H1 (cell line): Measurements from ENCODE around the gene CLVS2. TPM values are rescaled to one million over a fixed set of nuclear protein-coding genes. Genes with fewer than 3 reads are reported as not detected.

ENCODE experiments used
- CTCF ChIA-PET: fragments of 300-600 bp; sonication (Branson Sonifier 250); formaldehyde crosslinking; loops from one replicate; lab custom pipeline; 2021; ENCODE audit not compliant: partially characterized antibody; lab: Charles Lee
- POLR2A ChIA-PET: fragments of 300-600 bp; sonication (Branson Sonifier 250); formaldehyde crosslinking; loops from one replicate; lab custom pipeline; 2021; ENCODE audit warnings: inconsistent platforms; ENCODE audit not compliant: partially characterized antibody; lab: Charles Lee
- DNase-seq, 2 experiments: peaks; one replicate each; pipeline versions ENCODE4 v3.0.0 to v3.0.0-alpha.2; 2010 to 2022; ENCODE audit warnings: low spot score in 2 of 2, low read depth in 1 of 2, mixed read lengths in 1 of 2
- FAIRE-seq: peaks from 2 replicates; lab custom pipeline; 2011; peaks lifted over from hg19 to GRCh38; lab: Jason Lieb, UNC
- H2AFZ ChIP-seq: 2 replicates; pipeline ENCODE4 v1.8.1; 2012; ENCODE audit warnings: low read length, inconsistent platforms
- H2AK5ac ChIP-seq: 2 replicates; pipeline ENCODE4 v1.6.1; 2013; ENCODE audit warnings: low read depth, low read length
- H2BK120ac ChIP-seq: replicated peaks from 2 replicates; pipeline ENCODE3; 2013; ENCODE audit warnings: low read depth, low read length, inconsistent platforms
- H2BK12ac ChIP-seq: 2 replicates; pipeline ENCODE4 v1.6.1; 2013; ENCODE audit warnings: low read depth, low read length
- H2BK15ac ChIP-seq: 2 replicates; pipeline ENCODE4 v1.6.1; 2013; ENCODE audit warnings: low read length
- H2BK20ac ChIP-seq: 2 replicates; pipeline ENCODE4 v1.6.1; 2013; ENCODE audit warnings: low read length
- H2BK5ac ChIP-seq: 2 replicates; pipeline ENCODE4 v1.6.1; 2013; ENCODE audit warnings: low read depth, low read length
- H3K14ac ChIP-seq: 2 replicates; pipeline ENCODE4 v1.6.1; 2013; ENCODE audit warnings: inconsistent platforms; ENCODE audit not compliant: insufficient read length
- H3K18ac ChIP-seq: 2 replicates; pipeline ENCODE4 v1.6.1; 2013; ENCODE audit warnings: low read length; ENCODE audit errors: extremely low read depth
- H3K23ac ChIP-seq: 2 replicates; pipeline ENCODE4 v1.6.1; 2013; ENCODE audit warnings: inconsistent platforms; ENCODE audit not compliant: insufficient read length
- H3K23me2 ChIP-seq: 2 replicates; pipeline ENCODE4 v1.6.1; 2013; ENCODE audit warnings: low read depth, low read length
- H3K27ac ChIP-seq: 2 replicates; pipeline ENCODE4 v1.6.1; 2011; ENCODE audit warnings: low read depth, low read length, inconsistent platforms
- H3K27me3 ChIP-seq, 4 experiments: replicated peaks in 1 of 4; 1 replicate in 1 of 4; 2 replicates in 3 of 4; pipeline versions ENCODE4 v1.6.1 to v1.8.1; 2011 to 2013; ENCODE audit warnings: low read length in 3 of 4, mild to moderate bottlenecking in 3 of 4, inconsistent platforms in 2 of 4, mixed read lengths in 2 of 4, moderate library complexity in 1 of 4; ENCODE audit not compliant: control insufficient read depth in 3 of 4, insufficient read depth in 3 of 4; ENCODE audit errors: extremely low read depth in 1 of 4
- H3K36me3 ChIP-seq, 4 experiments: 2 replicates each; pipeline versions ENCODE4 v1.6.1 to v1.8.1; 2011 to 2013; ENCODE audit warnings: mild to moderate bottlenecking in 4 of 4, low read length in 3 of 4, moderate library complexity in 2 of 4, control low read depth in 1 of 4, inconsistent platforms in 1 of 4; ENCODE audit not compliant: insufficient read depth in 4 of 4, control insufficient read depth in 2 of 4
- H3K4ac ChIP-seq: replicated peaks from 2 replicates; pipeline ENCODE3; 2013; ENCODE audit warnings: low read length, low read depth, mixed read lengths, inconsistent platforms; ENCODE audit not compliant: insufficient read length
- H3K4me1 ChIP-seq, 4 experiments: replicated peaks in 1 of 4; 1 replicate in 1 of 4; 2 replicates in 3 of 4; pipeline versions ENCODE4 v1.6.1 to v1.8.1; 2011 to 2013; ENCODE audit warnings: low read length in 3 of 4, inconsistent platforms in 2 of 4, mixed read lengths in 1 of 4; ENCODE audit not compliant: insufficient read depth in 4 of 4, control insufficient read depth in 3 of 4
- H3K4me2 ChIP-seq, 2 experiments: 2 replicates each; pipeline versions ENCODE4 v1.6.1 to v1.8.1; 2011 to 2013; ENCODE audit warnings: low read depth in 2 of 2, low read length in 2 of 2, control low read depth in 1 of 2, inconsistent platforms in 1 of 2, mild to moderate bottlenecking in 1 of 2; ENCODE audit not compliant: insufficient read depth in 1 of 2
- H3K4me3 ChIP-seq, 4 experiments: fragments of 200-600, 300-600 bp in 1 of 4; sonication (generic), shearing (Covaris generic), sonication (Bioruptor Twin) in 1 of 4; 2 replicates each; pipeline versions ENCODE4 v1.5.1 to v1.8.1; 2011 to 2016; ENCODE audit warnings: low read length in 4 of 4, low read depth in 3 of 4, control low read depth in 2 of 4, inconsistent platforms in 2 of 4, mild to moderate bottlenecking in 2 of 4, mixed read lengths in 1 of 4, moderate library complexity in 1 of 4; ENCODE audit not compliant: insufficient read depth in 2 of 4; ENCODE audit errors: extremely low read depth in 1 of 4
- H3K56ac ChIP-seq: replicated peaks from 2 replicates; pipeline ENCODE3; 2013; ENCODE audit warnings: low read depth, mild to moderate bottlenecking, mixed read lengths, low read length, inconsistent platforms; ENCODE audit not compliant: insufficient read length
- H3K79me1 ChIP-seq: 2 replicates; pipeline ENCODE4 v1.6.1; 2013; ENCODE audit warnings: low read depth, low read length, control low read depth
- H3K79me2 ChIP-seq, 2 experiments: 2 replicates each; pipeline versions ENCODE4 v1.6.1 to v1.8.1; 2012 to 2013; ENCODE audit warnings: low read length in 2 of 2, mild to moderate bottlenecking in 2 of 2, inconsistent platforms in 1 of 2; ENCODE audit not compliant: insufficient read depth in 2 of 2, control insufficient read depth in 1 of 2
- H3K9ac ChIP-seq, 4 experiments: replicated peaks in 1 of 4; 1 replicate in 1 of 4; 2 replicates in 3 of 4; pipeline versions ENCODE4 v1.6.1 to v1.8.1; 2011 to 2013; ENCODE audit warnings: low read depth in 3 of 4, low read length in 3 of 4, control low read depth in 2 of 4, mild to moderate bottlenecking in 2 of 4, moderate library complexity in 2 of 4, inconsistent platforms in 1 of 4; ENCODE audit errors: extremely low read depth in 1 of 4
- H3K9me3 ChIP-seq, 2 experiments: 2 replicates each; pipeline versions ENCODE4 v1.6.1 to v1.8.1; 2012 to 2013; ENCODE audit warnings: mild to moderate bottlenecking in 2 of 2, moderate library complexity in 2 of 2, control low read depth in 1 of 2, inconsistent platforms in 1 of 2, low read depth in 1 of 2, low read length in 1 of 2, mixed read lengths in 1 of 2; ENCODE audit not compliant: insufficient read depth in 2 of 2
- H4K20me1 ChIP-seq, 2 experiments: replicated peaks in 1 of 2; 2 replicates each; pipeline versions ENCODE3 to v1.8.1; 2011 to 2013; ENCODE audit warnings: inconsistent platforms in 2 of 2, low read length in 2 of 2, mild to moderate bottlenecking in 1 of 2; ENCODE audit not compliant: insufficient read depth in 2 of 2, control insufficient read depth in 1 of 2
- H4K5ac ChIP-seq: 2 replicates; pipeline ENCODE4 v1.6.1; 2013; ENCODE audit warnings: low read length, low read depth, mixed read lengths, inconsistent platforms; ENCODE audit not compliant: insufficient read length
- H4K8ac ChIP-seq: 2 replicates; pipeline ENCODE4 v1.8.0; 2013; ENCODE audit warnings: mild to moderate bottlenecking, moderate library complexity, low read length, inconsistent platforms; ENCODE audit not compliant: insufficient read depth; ENCODE audit errors: extremely low read depth
- H4K91ac ChIP-seq: replicated peaks from 2 replicates; pipeline ENCODE3; 2013; ENCODE audit warnings: low read length, mixed read lengths, inconsistent platforms; ENCODE audit not compliant: insufficient read length
- BCL11A ChIP-seq, 2 experiments: IDR thresholded peaks; one replicate each; pipeline ENCODE4 v1.6.1; 2011; ENCODE audit warnings: low read depth in 2 of 2, low read length in 2 of 2, mild to moderate bottlenecking in 2 of 2
- CEBPB ChIP-seq: IDR thresholded peaks from 2 replicates; pipeline ENCODE4 v1.6.1; 2012; ENCODE audit warnings: low read depth, low read length
- E2F6 ChIP-seq: IDR thresholded peaks from 2 replicates; pipeline ENCODE4 v1.6.1; 2012; ENCODE audit warnings: inconsistent platforms
- FOSL1 ChIP-seq: IDR thresholded peaks from 2 replicates; pipeline ENCODE4 v1.6.1; 2011; ENCODE audit warnings: mild to moderate bottlenecking, low read depth, low read length, moderate library complexity; ENCODE audit not compliant: insufficient read depth
- HDAC2 ChIP-seq, 2 experiments: fragments of 300-600 bp in 1 of 2; sonication (generic) in 1 of 2; IDR thresholded peaks; 2 replicates each; pipeline ENCODE4 v1.6.1; 2011 to 2012; ENCODE audit warnings: low read depth in 2 of 2, low read length in 2 of 2, mild to moderate bottlenecking in 2 of 2, moderate library complexity in 2 of 2, borderline replicate concordance in 1 of 2, inconsistent platforms in 1 of 2
- JUND ChIP-seq: IDR thresholded peaks from 2 replicates; pipeline ENCODE4 v1.6.1; 2011; ENCODE audit warnings: mild to moderate bottlenecking, improper control_type of control experiment, low read length
- KDM5A ChIP-seq: fragments of 200-600 bp; IDR thresholded peaks from 2 replicates; pipeline ENCODE4 v1.7.1; 2012; ENCODE audit warnings: mild to moderate bottlenecking, low read length, inconsistent platforms, mixed read lengths
- MAX ChIP-seq: IDR thresholded peaks from 2 replicates; pipeline ENCODE4 v1.6.1; 2012; ENCODE audit warnings: inconsistent platforms
- PHF8 ChIP-seq: fragments of 200-600 bp; sonication (generic); conservative IDR thresholded peaks from 2 replicates; pipeline ENCODE4 v1.7.1; 2012; ENCODE audit warnings: low read depth, mild to moderate bottlenecking, inconsistent platforms, low read length, moderate library complexity
- POLR2AphosphoS5 ChIP-seq: IDR thresholded peaks from 2 replicates; pipeline ENCODE4 v1.6.1; 2011; ENCODE audit warnings: low read depth, low read length
- RFX5 ChIP-seq: IDR thresholded peaks from 2 replicates; pipeline ENCODE4 v1.6.1; 2011; ENCODE audit warnings: low read depth, low read length, improper control_type of control experiment, borderline replicate concordance
- SRF ChIP-seq: IDR thresholded peaks from 2 replicates; pipeline ENCODE4 v1.6.1; 2011; ENCODE audit warnings: mild to moderate bottlenecking, low read depth, low read length, moderate library complexity
- WGBS, 2 experiments: shearing (Covaris generic) in 1 of 2; methylation state at CpG; one replicate each; pipeline versions ENCODE4 v1.1.6 to v1.1.7; 2013 to 2015; ENCODE audit warnings: low lambda C conversion rate in 2 of 2, mixed read lengths in 2 of 2, inconsistent platforms in 1 of 2, low coverage in 1 of 2, missing lambda C conversion rate in 1 of 2; ENCODE audit not compliant: insufficient replicate concordance in 2 of 2, insufficient coverage in 1 of 2, insufficient read length in 1 of 2; ENCODE audit errors: extremely low coverage in 1 of 2, missing lambda C conversion rate in 1 of 2; 5-methylcytosine and 5-hydroxymethylcytosine counted together
- polyA plus RNA-seq, 7 experiments: library from polyadenylated mRNA; depleted of rRNA in 3 of 7; stranded (reverse) in 5 of 7; unstranded in 2 of 7; fragments of >200 nt in 5 of 7; fragments of 200-250 nt in 2 of 7; gene quantifications; 1 replicate in 5 of 7; 2 replicates in 1 of 7; 4 replicates in 1 of 7; pipeline versions ENCODE4 v1.2.1 to v1.2.3, GENCODE V29; 2011 to 2013; ENCODE audit warnings: missing spikeins in 2 of 7, mixed read lengths in 2 of 7
- total RNA-seq: library from RNA; stranded (reverse); fragmentation: NEBNext Ultra II Directional; extraction: Animal tissue kit (Norgen Biotek cat#: 25700); gene quantifications from 2 replicates; pipeline ENCODE4 v1.2.1, GENCODE V29; 2021

Gene CLVS2
- total and polyA plus RNA-seq, 2 of the 8 experiments (the other 6 are each of a cell fraction or from before 2014, with no cell fraction given), result 0.30 to 0.73 TPM

GRCh38 chr6:123024976-123025375 is 28.9 kb downstream of the CLVS2 start:
- 85% methylated on average over 5 of the region's 5 CpGs; no CpG with 5 or more reads in 1 of the 2 experiments for WGBS, 2 experiments
- no peaks in the 10 kb centered on the region for H3K79me2 ChIP-seq
- no peak overlapping the region for H2AK5ac ChIP-seq
- H3K4ac ChIP-seq, result no peak overlapping the region
- no peak overlapping the region for H3K56ac ChIP-seq
- H4K91ac ChIP-seq, result no peak overlapping the region
- H3K9me3 ChIP-seq, result no peaks in the 10 kb centered on the region
- H3K79me1 ChIP-seq, result no peaks in the 10 kb centered on the region
- H3K18ac ChIP-seq, result no peak overlapping the region
- H2AFZ ChIP-seq, result no peak overlapping the region
- H3K23ac ChIP-seq, result no peak overlapping the region
- no peaks in the 10 kb centered on the region for H3K36me3 ChIP-seq
- H2BK15ac ChIP-seq, result no peak overlapping the region
- H4K5ac ChIP-seq, result no peak overlapping the region
- H3K4me2 ChIP-seq, result no peak overlapping the region
- H4K20me1 ChIP-seq, result no peaks in the 10 kb centered on the region
- H2BK5ac ChIP-seq, result no peak overlapping the region
- DNase-seq (no peak), FAIRE-seq (no peak)
- ChIA-PET CTCF (interaction anchor here (1.1 kb wide), 2 partner anchors 15 to 155 kb away, joined by 3 to 4 read pairs; no protein-coding TSS in a partner anchor), POLR2A (no interaction called here)
- no peak overlapping the region for H3K9ac ChIP-seq
- no peak overlapping the region for H2BK12ac ChIP-seq
- H3K27me3 ChIP-seq, result no peaks in the 10 kb centered on the region
- H3K14ac ChIP-seq, result no peak overlapping the region
- no peak overlapping the region for H3K4me3 ChIP-seq
- no peak overlapping the region for H2BK120ac ChIP-seq
- H4K8ac ChIP-seq, result no peak overlapping the region
- no peak overlapping the region for H2BK20ac ChIP-seq
- H3K4me1 ChIP-seq, result no peaks in the 10 kb centered on the region
- no peak overlapping the region for H3K27ac ChIP-seq
- no peaks in the 10 kb centered on the region for H3K23me2 ChIP-seq
- TF ChIP-seq PHF8, result no peak
- no peak for TF ChIP-seq KDM5A
- TF ChIP-seq E2F6, result no peak
- TF ChIP-seq HDAC2 (IDR thresholded peaks at IDR 0.05; ENCODE audit: borderline replicate concordance in 1 of 2, low read depth in 2 of 2, low read length in 2 of 2), result no peak
- no peak for TF ChIP-seq BCL11A (IDR thresholded peaks at IDR 0.05; ENCODE audit: low read depth in 2 of 2, low read length in 2 of 2)
- no peak for TF ChIP-seq POLR2AphosphoS5
- no peak for TF ChIP-seq CEBPB
- no peak for TF ChIP-seq SRF
- TF ChIP-seq JUND, result no peak
- TF ChIP-seq FOSL1, result no peak
- no peak for TF ChIP-seq MAX
- no peak for TF ChIP-seq RFX5
